GM20000 (cell line): ENCODE results near the gene PPP1R7.

Experiments used
- DNase-seq: peaks from one replicate; pipeline ENCODE4 v3.0.0; 2012; ENCODE audit warnings: low spot score
- CTCF ChIP-seq: IDR thresholded peaks from 2 replicates; pipeline ENCODE4 v1.5.1; 2012; ENCODE audit warnings: mild to moderate bottlenecking, control low read depth; ENCODE audit errors: extremely low read depth, missing control alignments

PPP1R7 gene

GRCh38 chr2:241173557-241173956 lies 23.3 kb downstream of the PPP1R7 start:
- no peak for TF ChIP-seq CTCF
- no peak for DNase-seq

GRCh38 chr2:241177526-241178334 lies 27.5 kb downstream of the PPP1R7 start:
- no peak for DNase-seq
- TF ChIP-seq CTCF, result no peak

GRCh38 chr2:241178961-241179360 lies 28.7 kb downstream of the PPP1R7 start:
- no peak for TF ChIP-seq CTCF
- DNase-seq, result no peak

- TF ChIP-seq CTCF, result no peak
- DNase-seq, result peak; percentile 62
These were observed 29.6 kb downstream of the PPP1R7 start for GRCh38 chr2:241179899-241180298.

- no peak for TF ChIP-seq CTCF
- DNase-seq, result no peak
These were observed 30.2 kb downstream of the PPP1R7 start for GRCh38 chr2:241180495-241180894.

- TF ChIP-seq CTCF, result no peak
- DNase-seq, result no peak
These were observed 31.9 kb downstream of the PPP1R7 start for GRCh38 chr2:241182126-241182525.

GRCh38 chr2:241182531-241183133 lies 32.4 kb downstream of the PPP1R7 start:
- DNase-seq, result no peak
- no peak for TF ChIP-seq CTCF
